Endodermal cell (in vitro differentiated cells): ENCODE results near the gene UQCC2. TPM values are rescaled to one million over a fixed set of nuclear protein-coding genes. Genes with fewer than 3 reads are reported as not detected.

ENCODE experiments used
- DNase-seq: peaks from one replicate; pipeline ENCODE4 v3.0.0-alpha.2; 2017
- H3K27ac ChIP-seq: 2 replicates; pipeline ENCODE4 v1.5.1; 2013; ENCODE audit warnings: mild to moderate bottlenecking, low read depth, low read length, moderate library complexity
- H3K27me3 ChIP-seq: 2 replicates; pipeline ENCODE4 v1.6.1; 2013; ENCODE audit warnings: mild to moderate bottlenecking, low read length, moderate library complexity; ENCODE audit not compliant: insufficient read depth, control insufficient read depth, poor library complexity, severe bottlenecking
- H3K36me3 ChIP-seq: 2 replicates; pipeline ENCODE4 v1.7.0; 2013; ENCODE audit warnings: mild to moderate bottlenecking, low read length, moderate library complexity; ENCODE audit not compliant: control insufficient read depth, insufficient read depth
- H3K4me1 ChIP-seq: one replicate; pipeline ENCODE4 v1.7.0; 2013; ENCODE audit warnings: low read length; ENCODE audit not compliant: control insufficient read depth, insufficient read depth
- H3K4me3 ChIP-seq: 2 replicates; pipeline ENCODE4 v1.5.1; 2013; ENCODE audit warnings: mild to moderate bottlenecking, low read length, moderate library complexity
- H3K9ac ChIP-seq: 2 replicates; pipeline ENCODE4 v1.6.1; 2013; ENCODE audit warnings: mild to moderate bottlenecking, low read length, moderate library complexity; ENCODE audit not compliant: poor library complexity, severe bottlenecking; ENCODE audit errors: extremely low read depth
- H3K9me3 ChIP-seq: 2 replicates; pipeline ENCODE4 v1.6.1; 2013; ENCODE audit warnings: mild to moderate bottlenecking, low read length, moderate library complexity; ENCODE audit not compliant: control insufficient read depth
- H3K27ac Mint-ChIP-seq: 2 replicates; pipeline ENCODE4 v1.8.0; 2020; ENCODE audit warnings: mixed read lengths
- H3K27me3 Mint-ChIP-seq: 2 replicates; pipeline ENCODE4 v1.8.0; 2021; ENCODE audit warnings: mild to moderate bottlenecking, mixed read lengths; ENCODE audit not compliant: insufficient read depth
- H3K36me3 Mint-ChIP-seq: 2 replicates; pipeline ENCODE4 v1.8.0; 2020; ENCODE audit warnings: low read depth, mixed read lengths
- H3K4me1 Mint-ChIP-seq: 2 replicates; pipeline ENCODE4 v1.8.0; 2020; ENCODE audit warnings: mixed read lengths
- H3K4me3 Mint-ChIP-seq: 2 replicates; pipeline ENCODE4 v1.8.0; 2020; ENCODE audit warnings: mild to moderate bottlenecking, moderate library complexity, mixed read lengths
- H3K9me3 Mint-ChIP-seq: 2 replicates; pipeline ENCODE4 v1.8.0; 2020; ENCODE audit warnings: mild to moderate bottlenecking, mixed read lengths
- WGBS, 2 experiments: methylation state at CpG; one replicate each; pipeline versions ENCODE4 v1.1.5 to v1.1.7; 2013; ENCODE audit warnings: missing lambda C conversion rate in 2 of 2, mixed read lengths in 1 of 2; ENCODE audit not compliant: insufficient coverage in 1 of 2, insufficient read length in 1 of 2; 5-methylcytosine and 5-hydroxymethylcytosine counted together
- total RNA-seq, 2 donors: library from RNA; stranded (reverse); fragmentation: NEBNext Ultra II Directional in 1 of 2; extraction: Animal tissue kit (Norgen Biotek cat#: 25700) in 1 of 2; gene quantifications; 2 replicates in 1 of 2; 3 replicates in 1 of 2; pipeline ENCODE4 v1.2.1, GENCODE V29; 2021
- TF ChIP-seq, protein P1 (sequence below): fragments of 200-600 bp; sonication (generic); conservative IDR thresholded peaks from 2 replicates; pipeline ENCODE4 v1.5.0; 2021; ENCODE audit warnings: antibody characterized with exemption, mild to moderate bottlenecking

Gene UQCC2
- total RNA-seq, 2 donors from 2014 or later, result 120 to 174 TPM

DNA sequence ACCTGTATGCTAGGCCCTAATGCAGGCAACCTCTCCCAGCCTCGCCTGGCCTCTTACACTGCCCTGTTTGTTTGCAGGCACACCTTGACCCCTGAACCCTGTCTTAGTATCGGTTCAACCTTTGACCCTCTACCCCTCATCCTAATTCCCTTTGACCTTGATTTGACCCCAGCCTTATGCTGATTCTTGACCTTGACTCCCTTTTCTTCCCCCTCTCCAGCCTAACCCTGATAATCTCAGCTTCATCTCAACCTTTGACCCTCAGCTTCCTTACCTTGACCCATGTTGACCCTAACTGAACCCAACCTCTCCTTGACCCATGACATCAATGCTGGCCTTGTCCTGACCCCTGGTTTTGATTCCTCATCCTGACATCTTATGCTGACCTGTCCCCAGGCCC lies 33.8 kb downstream of the UQCC2 start:
- Mint-ChIP-seq H3K27ac (no peak overlapping the region), H3K4me1 (no peaks in the 10 kb centered on the region), H3K9me3 (no peaks in the 10 kb centered on the region), H3K4me3 (no peak overlapping the region), H3K27me3 (no peaks in the 10 kb centered on the region), H3K36me3 (peaks cover 45% of the 10 kb centered on the region)
- Histone ChIP-seq H3K4me1 (no peaks in the 10 kb centered on the region), H3K27me3 (no peaks in the 10 kb centered on the region), H3K9me3 (no peaks in the 10 kb centered on the region), H3K9ac (no peak overlapping the region), H3K4me3 (no peak overlapping the region), H3K36me3 (peaks cover 4% of the 10 kb centered on the region), H3K27ac (no peak overlapping the region)
- no peak for DNase-seq
- 80 to 90% methylated on average over 1 to 2 of the region's 2 CpGs for WGBS, 2 experiments
- TF ChIP-seq, protein P1, sequence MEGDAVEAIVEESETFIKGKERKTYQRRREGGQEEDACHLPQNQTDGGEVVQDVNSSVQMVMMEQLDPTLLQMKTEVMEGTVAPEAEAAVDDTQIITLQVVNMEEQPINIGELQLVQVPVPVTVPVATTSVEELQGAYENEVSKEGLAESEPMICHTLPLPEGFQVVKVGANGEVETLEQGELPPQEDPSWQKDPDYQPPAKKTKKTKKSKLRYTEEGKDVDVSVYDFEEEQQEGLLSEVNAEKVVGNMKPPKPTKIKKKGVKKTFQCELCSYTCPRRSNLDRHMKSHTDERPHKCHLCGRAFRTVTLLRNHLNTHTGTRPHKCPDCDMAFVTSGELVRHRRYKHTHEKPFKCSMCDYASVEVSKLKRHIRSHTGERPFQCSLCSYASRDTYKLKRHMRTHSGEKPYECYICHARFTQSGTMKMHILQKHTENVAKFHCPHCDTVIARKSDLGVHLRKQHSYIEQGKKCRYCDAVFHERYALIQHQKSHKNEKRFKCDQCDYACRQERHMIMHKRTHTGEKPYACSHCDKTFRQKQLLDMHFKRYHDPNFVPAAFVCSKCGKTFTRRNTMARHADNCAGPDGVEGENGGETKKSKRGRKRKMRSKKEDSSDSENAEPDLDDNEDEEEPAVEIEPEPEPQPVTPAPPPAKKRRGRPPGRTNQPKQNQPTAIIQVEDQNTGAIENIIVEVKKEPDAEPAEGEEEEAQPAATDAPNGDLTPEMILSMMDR, result no peak

DNA sequence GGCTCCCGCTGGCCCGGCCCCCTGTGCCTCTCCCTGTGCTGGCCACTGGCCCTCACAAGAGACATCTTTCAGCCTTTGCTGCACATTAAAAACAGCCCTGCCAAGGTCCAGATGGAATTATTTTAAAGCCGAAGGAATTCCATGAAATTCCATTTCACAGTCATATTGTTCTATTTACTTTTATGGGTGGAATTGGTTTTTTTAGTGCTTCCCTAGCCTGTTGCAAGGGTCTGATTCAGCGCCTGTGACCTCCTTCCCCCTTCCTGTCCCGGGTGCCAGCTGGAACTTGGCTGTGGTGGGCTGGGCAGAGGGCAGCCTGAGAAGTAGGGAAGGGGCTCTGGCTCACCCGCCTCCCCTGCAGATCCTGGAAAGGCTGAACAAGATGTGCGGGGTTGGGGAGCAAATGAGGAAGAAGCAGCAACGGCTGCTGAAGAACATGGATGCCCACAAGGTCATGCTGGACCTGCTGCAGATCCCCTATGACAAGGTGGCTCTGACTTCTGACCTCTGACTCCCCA lies 34.3 kb downstream of the UQCC2 start:
- Histone ChIP-seq H3K27me3 (no peaks in the 10 kb centered on the region), H3K27ac (no peak overlapping the region), H3K9ac (no peak overlapping the region), H3K9me3 (no peaks in the 10 kb centered on the region), H3K4me3 (no peak overlapping the region), H3K4me1 (no peaks in the 10 kb centered on the region), H3K36me3 (peaks cover 4% of the 10 kb centered on the region)
- Mint-ChIP-seq H3K4me1 (no peaks in the 10 kb centered on the region), H3K36me3 (peaks cover 43% of the 10 kb centered on the region), H3K27ac (no peak overlapping the region), H3K27me3 (no peaks in the 10 kb centered on the region), H3K4me3 (no peak overlapping the region), H3K9me3 (no peaks in the 10 kb centered on the region)
- 93% methylated on average over 2 to 8 of the region's 8 CpGs for WGBS, 2 experiments
- TF ChIP-seq, protein P1, result no peak
- no peak for DNase-seq

DNA sequence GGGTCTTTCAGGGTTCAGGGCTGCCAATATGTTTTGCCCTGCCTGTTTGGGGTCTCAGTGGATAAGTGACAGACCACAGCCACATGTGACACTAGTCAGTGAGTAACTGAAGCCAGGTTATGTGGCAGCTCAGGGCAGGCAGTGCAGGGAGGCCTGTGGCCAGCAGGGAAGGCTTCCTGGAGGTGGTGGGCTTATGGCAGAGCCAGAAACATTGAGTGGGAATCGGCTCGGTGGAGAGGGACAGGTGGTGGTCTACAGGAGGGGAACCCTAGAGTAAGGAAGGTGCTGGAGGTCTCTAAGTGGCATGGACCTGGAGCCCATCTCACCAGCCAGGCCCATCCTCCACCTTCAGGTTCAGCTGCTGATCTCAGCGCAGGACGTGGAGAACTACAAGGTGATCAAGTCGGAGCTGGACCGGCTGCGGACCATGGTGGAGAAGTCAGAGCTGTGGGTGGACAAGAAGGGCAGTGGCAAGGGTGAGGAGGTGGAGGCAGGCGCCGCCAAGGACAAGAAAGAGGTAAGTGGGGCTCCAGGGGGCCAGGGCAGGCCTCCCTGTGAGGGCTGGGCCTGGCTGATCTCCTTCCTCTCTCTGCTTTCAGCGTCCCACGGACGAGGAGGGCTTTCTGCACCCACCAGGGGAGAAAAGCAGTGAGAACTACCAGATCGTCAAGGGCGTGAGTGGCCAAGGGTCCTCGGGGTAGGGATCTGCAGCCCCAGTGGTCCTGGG lies 34.9 kb downstream of the UQCC2 start:
- H3K4me1 ChIP-seq, result no peaks in the 10 kb centered on the region
- no peak overlapping the region for H3K9ac ChIP-seq
- H3K4me3 ChIP-seq, result no peak overlapping the region
- H3K27ac Mint-ChIP-seq, result no peak overlapping the region
- H3K36me3 Mint-ChIP-seq, result peaks cover 42% of the 10 kb centered on the region
- no peaks in the 10 kb centered on the region for H3K4me1 Mint-ChIP-seq
- 91 to 93% methylated on average over 8 to 15 of the region's 15 CpGs for WGBS, 2 experiments
- TF ChIP-seq, protein P1, result no peak
- no peak overlapping the region for H3K4me3 Mint-ChIP-seq
- peaks cover 4% of the 10 kb centered on the region for H3K36me3 ChIP-seq
- no peaks in the 10 kb centered on the region for H3K27me3 ChIP-seq
- H3K27me3 Mint-ChIP-seq, result no peaks in the 10 kb centered on the region
- no peaks in the 10 kb centered on the region for H3K9me3 ChIP-seq
- DNase-seq, result no peak
- no peaks in the 10 kb centered on the region for H3K9me3 Mint-ChIP-seq
- no peak overlapping the region for H3K27ac ChIP-seq
